ENCODE data around the gene GRAMD1A.
"Not testable (repeated sequence)": the region's sequence is repeated elsewhere in the genome, so short reads cannot be mapped to it uniquely, and the experiment has no call there.

The GRAMD1A gene

DNA sequence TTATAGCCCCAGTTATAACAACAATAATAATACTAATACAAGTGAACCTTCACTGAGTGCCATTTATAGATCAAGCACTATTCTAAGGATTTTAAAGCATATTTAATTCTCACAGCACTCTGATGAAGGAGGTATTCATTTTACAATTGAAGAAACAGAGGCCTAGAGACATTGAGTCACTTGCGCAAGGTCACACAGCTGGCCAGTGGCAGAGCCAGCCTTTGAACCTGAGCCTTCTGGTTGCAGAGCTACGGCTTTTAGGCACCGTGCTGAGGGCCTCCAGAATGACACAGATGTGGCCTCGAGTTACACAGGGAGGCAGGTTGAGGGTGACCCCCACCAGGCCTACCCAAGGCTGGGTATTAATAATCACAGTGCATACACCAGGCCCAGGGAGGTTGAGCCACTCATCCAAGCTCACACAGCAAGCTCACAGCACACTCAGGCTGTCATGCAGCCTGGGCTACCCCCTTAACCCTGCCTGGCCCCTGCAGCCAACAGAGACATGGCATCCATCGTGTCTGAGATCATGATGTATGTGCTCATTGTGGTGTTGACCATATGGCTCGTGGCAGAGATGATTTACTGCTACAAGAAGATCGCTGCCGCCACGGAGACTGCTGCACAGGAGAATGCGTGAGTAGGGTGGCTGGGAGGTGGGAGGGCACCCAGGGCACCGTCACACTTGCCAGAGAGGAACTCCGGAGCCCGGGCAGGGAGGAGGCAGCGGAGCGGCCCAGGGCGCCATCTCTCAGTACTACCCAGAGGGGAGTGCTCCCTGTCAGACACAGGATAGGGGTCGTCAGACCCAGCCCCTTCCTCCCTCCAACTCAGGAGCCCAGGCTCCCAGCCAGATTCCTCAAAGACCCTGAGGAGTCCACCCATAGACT lies 38.7 kb downstream of the GRAMD1A start:
- DNase-seq, result no peak

DNA sequence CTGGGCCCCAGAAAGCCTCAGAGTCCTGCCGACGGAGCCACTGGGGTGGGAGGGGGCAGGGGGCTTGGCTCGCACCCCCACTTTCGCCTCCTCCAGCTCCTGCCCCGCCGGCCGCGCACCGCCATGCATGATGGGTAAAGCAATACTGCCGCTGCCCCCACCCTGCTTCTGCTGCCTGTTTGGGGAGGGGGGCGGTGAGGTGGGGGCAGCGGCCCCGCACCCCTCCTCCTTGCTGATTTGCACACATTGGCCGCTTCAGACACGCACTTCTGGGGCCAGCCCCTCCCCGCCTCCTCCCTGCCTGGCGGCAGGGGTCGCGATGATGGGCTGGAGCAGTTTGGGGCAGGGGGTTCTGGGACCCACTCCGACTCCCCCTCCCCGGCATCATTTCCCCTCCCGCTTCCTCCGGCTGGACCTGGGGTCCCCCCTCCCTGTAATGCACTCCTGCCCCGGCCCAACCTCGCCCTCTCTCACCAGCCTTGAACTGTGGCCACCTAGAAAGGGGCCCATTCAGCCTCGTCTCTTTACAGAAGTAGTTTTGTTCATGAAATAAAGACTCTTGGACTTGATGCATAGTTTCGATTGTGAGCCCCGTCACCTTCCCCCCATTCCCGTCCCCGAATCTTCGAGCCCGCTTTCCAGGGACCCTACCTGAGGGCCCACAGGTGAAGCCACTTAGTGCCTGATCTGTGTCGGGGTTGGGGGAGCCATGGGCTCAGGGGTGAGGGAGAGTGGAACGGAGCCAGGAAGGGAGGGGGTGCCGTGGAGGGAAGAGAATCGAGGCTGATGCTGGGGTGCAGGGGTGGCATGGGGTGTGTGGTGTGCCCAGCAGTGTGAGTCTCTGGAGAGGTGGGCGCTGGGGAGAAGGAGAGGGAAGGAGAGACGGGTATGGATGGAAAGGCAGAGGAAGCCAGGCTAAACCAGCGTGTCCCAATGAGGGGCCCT lies 40.0 kb downstream of the GRAMD1A start:
- DNase-seq, result peak in 1 of 2 donors; percentile 9

DNA sequence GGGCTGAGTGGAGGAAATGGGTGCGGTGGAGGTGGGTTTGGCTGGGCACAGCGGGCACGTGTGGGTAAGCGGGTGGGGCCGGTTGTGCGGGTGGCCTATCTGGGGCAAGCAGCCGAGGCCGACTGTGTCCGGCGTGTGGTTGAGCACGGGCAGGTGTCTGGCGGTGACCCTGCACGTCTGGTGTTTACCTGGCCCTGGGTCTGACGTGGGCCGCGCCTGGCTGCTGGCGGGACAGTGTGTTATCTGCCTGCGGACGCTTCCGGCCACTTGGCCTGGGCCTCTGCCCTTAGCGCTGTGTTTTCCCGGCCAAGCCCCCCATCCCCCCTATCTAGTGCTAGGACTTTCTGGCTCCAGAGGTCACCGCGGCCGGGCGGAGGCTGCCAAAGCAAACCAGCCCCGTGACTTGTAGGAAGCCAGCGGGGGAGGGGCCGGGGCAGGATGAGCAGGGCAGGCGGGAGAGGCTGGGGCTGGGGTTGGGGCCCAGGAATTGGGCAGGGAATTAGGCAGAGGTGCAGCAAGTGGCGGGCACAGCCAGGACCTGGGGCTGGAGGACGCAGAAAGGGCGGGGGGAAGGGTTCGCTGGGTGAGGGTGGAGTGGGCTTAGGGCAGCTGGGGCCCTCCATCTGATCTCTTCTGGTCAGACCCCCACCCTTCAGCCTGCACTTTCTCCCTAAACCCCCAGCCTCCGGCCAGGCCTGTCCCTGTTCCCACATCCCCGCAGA lies 40.9 kb downstream of the GRAMD1A start:
- DNase-seq, result peak in 1 of 2 donors; percentile 32

GRCh38 chr19:35041548-35042055 lies 41.5 kb downstream of the GRAMD1A start, which contains the start of gene HPN:
Gene HPN, plus strand, starts transcription at chr19:35041721. Its CDS starts 786 bp downstream, at chr19:35042507.
- DNase-seq, result no peak

DNA sequence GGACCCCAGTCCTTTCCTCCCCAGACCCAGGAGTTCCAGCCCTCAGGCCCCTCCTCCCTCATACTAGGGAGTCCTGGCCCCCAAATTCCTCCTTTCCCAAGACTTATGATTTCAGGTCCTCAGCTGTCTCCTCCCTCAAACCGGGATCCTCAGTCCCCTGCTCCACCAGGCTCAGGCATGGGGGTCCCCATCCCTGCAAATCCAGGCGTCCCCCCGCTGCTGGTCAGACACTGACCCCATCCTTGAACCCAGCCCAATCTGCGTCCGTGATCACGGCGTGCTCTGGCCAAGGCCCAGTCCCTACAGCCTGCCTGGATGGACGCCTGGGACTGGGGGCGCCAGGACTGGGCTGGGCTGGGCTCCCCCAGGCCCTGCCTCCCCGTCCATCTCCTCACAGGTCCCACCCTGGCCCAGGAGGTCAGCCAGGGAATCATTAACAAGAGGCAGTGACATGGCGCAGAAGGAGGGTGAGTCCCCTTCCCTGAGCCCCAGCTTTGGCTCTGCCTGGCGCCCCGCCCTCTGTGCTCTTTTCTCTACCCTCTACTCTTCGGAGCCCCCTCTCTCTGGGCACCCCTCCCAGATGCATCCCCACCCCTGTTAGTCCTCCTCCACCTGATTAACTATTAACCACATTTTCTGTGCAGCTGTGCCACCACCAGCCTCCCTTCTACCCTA lies 42.1 kb downstream of the GRAMD1A start:
- no peak for DNase-seq

DNA sequence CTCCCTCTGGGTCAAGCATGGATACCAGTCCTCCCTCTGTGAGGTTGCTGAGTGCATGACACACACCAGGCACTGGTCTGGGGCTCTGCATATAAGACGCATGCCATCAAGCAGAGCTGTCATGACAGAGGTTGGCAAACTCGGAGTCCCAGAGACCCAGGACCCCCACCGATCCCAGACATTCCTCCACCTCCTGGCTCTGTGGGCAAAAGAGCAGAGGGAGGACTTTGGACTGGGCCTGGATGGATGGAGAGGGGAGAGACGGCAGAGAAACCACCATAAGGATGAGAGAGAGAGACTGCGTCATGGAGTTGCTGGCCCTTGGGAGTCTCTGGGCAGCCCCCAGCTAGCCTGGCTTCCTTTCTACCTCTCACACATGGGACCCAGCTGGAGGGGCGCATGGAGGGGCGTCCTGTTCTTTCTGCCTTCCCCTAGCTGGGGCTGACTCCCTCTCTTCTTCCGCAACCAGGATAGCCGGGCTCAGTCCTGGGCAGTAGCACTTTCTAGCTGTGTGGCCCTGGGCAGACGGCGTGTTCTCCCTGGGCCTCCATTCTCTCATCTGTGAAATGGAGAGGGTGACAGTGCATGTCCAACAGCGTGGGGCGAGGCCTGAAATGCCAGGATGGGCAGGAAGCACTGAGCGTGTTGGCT lies 43.0 kb downstream of the GRAMD1A start:
- no peak for DNase-seq

- DNase-seq, result no peak
Measured at GRCh38 chr19:35043906-35044305, 43.8 kb downstream of the GRAMD1A start.

DNA sequence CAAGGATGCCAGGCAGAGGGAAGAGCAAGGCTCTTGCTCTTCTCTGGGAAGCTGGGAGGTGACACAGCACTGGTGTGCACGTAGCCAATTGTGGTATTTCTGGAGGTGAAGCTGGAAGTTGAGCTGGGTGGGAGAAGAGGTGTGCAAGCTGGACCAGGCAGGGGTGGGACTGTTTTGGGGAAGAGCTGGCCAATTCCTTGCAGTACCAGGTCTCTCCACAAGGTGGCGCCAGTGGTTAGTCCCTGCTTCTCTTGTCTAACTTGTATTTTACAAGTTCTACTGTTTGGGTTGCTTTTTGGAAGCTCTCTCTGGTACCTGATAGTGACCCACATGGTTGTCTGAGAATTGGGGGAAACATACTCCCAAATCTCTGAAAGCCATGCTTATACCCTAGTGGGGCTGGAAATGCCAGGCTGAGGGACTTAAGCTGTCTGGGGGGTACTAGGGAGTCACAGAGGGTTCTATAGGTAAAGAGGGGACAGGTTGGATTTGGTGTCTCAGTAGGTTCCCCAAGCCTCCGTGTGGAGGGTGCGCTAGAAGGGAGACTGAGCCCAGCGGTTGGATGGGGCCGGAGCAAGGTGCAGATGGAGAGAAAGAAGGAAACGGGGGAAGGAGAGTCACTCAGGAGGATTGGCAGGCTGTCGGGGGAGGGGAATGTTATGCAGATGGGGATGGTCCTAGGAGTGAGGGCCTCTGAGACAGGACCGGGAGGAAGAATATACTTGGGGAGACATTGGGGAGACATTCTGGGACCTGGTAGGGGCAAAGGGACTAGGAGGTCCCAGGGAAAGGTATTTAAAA lies 44.4 kb downstream of the GRAMD1A start:
- peak; percentile 38 to 59 for DNase-seq

DNA sequence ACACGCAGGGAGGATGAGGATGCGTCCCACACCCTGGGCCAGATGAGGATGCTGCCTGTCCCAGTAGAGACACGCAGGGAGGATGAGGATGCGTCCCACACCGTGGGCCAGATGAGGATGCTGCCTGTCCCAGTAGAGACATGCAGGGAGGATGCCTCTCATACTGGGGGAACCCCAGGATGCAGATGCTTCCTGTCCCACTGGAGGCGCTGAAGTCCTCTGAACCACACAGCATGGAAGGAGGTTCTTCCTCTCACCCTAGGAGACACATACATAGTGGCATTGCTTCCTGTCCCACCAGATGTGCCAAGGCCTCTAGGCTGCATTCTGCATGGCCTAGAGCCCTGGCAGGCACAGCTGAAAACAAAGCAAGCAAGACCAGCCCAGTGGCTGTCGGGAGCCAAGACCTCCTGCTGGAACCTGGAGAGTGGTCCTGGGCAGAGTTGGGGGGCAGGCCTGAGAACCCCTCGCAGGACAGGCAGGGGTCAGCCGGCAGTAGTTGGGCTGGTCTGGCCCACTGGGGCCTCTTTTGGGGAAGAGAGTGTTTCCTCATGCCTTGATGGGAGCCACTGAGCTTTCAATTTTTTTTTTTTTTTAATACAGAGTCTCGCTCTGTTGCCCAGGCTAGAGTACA lies 45.7 kb downstream of the GRAMD1A start:
- DNase-seq, result no peak

DNA sequence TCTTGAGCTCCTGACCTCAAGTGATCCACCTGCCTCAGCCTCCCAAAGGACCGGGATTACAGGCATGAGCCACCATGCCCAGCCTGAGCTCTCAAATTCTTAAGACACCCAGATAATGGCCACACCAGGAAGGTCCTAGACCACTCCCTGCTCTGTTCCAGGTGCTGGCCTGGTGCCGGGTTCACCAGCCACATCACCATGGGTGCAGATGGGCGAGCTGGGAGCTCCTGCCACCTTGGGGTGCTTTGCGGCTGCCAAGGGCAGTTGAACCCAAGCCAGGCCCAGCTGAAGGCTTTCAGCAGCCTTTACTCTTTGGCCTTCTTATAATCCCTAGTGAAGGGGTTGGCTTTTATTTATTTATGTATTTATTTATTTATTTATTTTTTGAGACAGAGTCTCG lies 46.3 kb downstream of the GRAMD1A start:
- no peak for DNase-seq

GRCh38 chr19:35048911-35049411 lies 48.8 kb downstream of the GRAMD1A start:
- DNase-seq, result no peak

DNA sequence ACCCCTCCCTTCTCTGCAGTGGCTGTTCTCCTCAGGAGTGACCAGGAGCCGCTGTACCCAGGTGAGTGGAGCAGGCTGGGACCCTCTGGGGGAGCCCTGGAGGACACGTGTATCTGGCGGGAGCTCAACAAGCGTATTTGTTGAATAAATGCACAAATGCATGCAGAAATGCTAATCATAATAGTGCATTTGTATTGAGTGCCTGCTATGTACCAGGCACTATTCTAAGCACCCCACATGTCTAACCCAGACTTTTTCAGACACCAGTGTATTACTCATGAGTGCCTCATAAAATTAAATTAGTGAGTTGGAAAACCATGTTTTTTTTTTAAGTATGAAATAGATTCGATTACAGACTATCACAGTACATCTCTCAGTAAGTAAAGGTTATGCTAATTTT lies 49.3 kb downstream of the GRAMD1A start:
- DNase-seq, result no peak

DNA sequence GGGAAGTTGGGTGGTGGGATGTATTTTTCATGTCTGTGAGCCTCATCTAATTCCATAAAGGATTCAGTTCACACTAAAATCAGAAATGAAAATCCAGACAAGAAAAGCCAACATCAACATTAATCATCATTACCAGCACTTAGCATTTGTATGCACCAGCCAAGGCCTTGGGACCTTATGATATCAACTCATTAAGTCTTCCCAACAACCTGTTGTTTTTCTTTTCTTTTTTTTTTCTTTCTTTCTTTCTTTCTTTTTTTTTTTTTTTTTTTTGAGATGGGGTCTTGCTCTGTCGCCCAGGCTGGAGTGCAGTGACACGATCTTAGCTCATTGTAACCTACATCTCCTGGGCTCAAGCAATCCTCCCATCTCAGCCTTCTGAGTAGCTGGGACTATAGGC lies 50.5 kb downstream of the GRAMD1A start:
- not testable (repeated sequence) for DNase-seq

GRCh38 chr19:35051268-35051667 lies 51.1 kb downstream of the GRAMD1A start:
- DNase-seq, result not testable (repeated sequence)

DNA sequence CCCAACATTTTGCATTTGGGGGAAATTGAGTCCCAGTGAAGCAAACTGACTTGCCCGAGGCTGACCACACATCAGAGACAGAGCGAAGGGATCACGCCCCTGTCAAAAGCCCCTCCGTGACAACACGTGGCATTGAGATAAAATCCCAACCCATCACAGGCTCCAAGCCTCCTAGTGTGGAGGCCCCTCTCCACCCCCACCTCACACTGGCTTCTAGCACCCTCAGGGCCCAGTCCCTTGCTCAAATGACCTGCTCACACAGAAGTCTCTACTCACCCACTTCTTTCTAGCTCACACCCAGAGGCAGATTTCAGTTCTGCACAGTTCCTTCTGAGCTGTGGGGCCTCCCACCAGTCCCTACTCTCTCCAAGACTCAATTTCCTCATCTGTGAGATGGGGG lies 51.7 kb downstream of the GRAMD1A start:
- DNase-seq, result no peak

DNA sequence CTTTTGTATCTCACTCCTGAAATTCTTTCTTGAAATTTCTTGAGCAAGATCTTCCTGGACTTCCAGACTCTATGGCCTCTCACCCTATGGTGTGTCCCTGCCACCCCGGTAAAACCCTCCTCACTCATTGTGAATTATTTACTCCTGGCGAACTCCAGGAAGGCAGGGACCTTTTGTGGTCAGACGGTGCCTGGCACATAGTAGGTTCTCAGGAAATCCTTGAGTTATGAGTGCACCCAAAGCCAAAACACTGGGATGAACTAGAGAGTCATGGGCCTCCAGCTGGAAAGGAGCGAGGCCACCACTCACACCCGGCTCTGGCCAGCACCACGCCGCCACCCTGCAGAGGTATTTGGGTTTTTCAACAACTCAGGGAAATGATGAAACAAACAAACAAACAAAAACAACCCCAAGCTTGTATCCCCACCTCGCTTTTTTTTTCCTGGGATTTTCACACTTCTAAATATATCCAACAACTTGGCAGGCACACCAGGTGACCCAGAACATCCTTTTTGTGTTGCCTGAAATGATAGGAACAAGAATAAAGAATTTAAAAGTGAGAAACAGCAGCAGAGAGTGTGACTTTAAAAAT lies 52.6 kb downstream of the GRAMD1A start:
- no peak for DNase-seq

- no peak for DNase-seq
Measured at GRCh38 chr19:35053667-35054293, 53.7 kb downstream of the GRAMD1A start.

DNA sequence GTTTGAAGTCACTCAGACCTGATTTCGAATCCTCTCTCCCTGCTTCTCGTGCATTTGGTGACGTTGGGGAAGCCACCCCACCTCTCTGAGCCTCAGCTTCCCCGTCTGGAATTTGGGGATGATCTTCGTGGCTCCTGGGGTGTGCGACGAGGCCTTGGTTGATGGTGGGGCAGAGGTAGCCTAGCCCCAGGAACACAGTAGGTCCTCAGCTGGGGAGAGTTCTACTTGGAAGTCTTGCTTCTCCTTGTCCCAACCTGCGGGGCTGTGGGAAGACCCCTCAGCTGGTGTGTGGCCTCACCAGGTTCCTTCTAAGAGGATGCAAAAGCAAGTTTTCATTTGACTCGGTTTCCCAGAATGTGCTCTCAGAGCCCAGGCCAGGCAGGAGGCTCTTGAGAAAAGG lies 54.5 kb downstream of the GRAMD1A start:
- no peak for DNase-seq

GRCh38 chr19:35055715-35056179 lies 55.6 kb downstream of the GRAMD1A start:
- no peak for DNase-seq

Data from activated CD4-positive, alpha-beta T cell treated with anti-CD3 and anti-CD28 coated beads for 4 hours (primary cell).